Hematopoietic multipotent progenitor cell treated with erythropoietin and hydrocortisone succinate and interleukin-3 and kit ligand, for 17 days (in vitro differentiated cells): Measurements from ENCODE around the gene CSF1.
"Not testable (repeated sequence)": the region's sequence is repeated elsewhere in the genome, so short reads cannot be mapped to it uniquely, and the experiment has no call there.

Source experiments
- DNase-seq: peaks from one replicate; pipeline ENCODE4 v3.0.0-alpha.2; 2015; ENCODE audit warnings: low spot score

The CSF1 gene

DNA sequence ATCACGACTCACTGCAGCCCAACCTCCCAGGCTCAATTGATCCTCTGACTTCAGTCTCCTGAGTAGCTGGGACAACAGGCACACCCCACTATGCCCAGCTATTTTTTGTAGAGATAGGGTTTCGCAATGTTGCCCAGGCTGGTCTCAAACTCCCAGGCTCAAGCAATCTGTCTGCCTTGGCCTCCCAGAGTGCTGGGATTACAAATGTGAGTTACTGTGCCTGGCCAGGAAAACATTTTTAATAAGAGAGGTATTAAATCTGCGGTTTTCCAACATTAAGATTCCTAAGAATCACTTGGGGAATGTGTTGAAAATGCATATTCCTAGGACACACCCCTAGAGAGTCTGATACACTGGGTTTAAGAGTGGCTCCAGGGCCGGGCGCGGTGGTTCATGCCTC lies 8.7 kb downstream of the CSF1 start:
- no peak for DNase-seq

- DNase-seq: not testable (repeated sequence)
Measured at GRCh38 chr1:109920391-109920790, 9.7 kb downstream of the CSF1 start.

- no peak for DNase-seq
Measured at GRCh38 chr1:109922326-109922725, 11.7 kb downstream of the CSF1 start.

DNA sequence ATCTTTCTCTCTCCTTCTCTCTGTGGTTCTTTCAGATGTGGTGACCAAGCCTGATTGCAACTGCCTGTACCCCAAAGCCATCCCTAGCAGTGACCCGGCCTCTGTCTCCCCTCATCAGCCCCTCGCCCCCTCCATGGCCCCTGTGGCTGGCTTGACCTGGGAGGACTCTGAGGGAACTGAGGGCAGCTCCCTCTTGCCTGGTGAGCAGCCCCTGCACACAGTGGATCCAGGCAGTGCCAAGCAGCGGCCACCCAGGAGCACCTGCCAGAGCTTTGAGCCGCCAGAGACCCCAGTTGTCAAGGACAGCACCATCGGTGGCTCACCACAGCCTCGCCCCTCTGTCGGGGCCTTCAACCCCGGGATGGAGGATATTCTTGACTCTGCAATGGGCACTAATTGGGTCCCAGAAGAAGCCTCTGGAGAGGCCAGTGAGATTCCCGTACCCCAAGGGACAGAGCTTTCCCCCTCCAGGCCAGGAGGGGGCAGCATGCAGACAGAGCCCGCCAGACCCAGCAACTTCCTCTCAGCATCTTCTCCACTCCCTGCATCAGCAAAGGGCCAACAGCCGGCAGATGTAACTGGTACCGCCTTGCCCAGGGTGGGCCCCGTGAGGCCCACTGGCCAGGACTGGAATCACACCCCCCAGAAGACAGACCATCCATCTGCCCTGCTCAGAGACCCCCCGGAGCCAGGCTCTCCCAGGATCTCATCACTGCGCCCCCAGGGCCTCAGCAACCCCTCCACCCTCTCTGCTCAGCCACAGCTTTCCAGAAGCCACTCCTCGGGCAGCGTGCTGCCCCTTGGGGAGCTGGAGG lies 12.7 kb downstream of the CSF1 start:
- no peak for DNase-seq

- DNase-seq: no peak
Measured at GRCh38 chr1:109923946-109924275, 13.3 kb downstream of the CSF1 start.

DNA sequence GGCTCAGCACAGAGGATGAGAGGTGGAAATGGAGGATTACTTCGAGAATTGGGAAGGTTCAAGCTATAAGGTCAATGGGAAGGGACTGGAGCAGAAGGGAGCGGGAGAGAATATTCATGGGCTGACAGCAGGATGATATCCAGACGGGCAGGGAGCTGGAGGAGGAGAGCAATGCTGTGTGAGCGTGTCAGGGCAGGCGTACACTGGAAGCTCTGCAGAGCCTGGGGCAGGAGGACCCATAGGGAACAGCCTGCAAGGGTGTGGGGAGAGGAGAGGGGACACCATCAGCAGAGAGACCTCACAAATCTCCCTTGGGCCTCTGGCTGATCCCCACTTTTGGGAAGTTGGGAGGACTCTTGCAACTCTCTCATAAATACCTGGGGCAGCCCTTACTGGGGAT lies 13.7 kb downstream of the CSF1 start:
- no peak for DNase-seq

GRCh38 chr1:109925159-109925990 lies 14.7 kb downstream of the CSF1 start:
- DNase-seq: no peak

DNA sequence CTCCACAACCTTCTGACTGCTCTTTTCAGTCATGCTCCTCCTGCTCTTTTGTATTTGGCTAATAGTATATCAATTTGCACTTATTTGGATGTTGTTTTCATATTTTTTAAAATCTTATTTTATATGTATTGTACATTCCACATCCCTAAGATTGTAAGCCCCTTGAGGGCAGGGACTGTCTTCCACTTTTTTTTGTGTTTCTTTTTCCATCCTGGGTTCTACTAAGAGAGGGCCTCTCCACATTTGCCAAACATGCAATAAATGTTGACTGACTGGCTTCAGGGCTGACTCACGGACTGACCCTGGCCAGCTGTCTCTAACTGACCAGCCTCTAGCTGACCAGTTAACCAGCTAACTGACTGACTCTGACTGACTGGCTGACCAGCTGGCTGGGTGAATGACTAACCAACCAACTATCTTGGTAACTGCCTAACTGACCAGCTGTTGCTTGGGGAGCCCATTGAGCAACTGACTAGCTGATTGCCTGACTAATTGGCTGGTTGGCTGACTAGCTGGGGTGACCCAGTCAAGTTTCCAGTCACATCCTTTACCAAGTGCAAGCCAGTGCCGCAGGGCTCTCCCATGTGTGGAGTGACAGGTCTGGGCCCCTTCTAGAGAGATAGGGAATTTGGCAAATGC lies 16.1 kb downstream of the CSF1 start:
- no peak for DNase-seq

DNA sequence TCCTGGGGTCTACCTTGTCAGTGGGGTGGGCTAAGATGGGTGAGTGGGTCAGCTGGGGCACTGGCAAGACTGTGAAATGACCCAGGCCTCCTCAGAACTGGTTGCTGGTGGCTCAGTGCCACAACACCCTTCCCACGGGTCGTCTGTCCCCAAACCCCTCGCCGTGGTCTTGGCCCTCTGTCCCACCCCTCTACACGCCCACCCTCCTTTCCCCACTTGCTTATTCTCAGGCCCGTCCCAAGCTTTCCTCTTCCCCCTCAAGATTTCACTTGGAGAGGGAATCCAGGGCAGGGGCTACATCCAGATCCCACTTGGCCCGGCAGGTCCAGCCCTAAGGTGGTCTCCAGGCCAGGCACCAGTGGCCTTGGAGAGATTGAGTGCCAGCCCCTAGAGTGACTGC lies 16.7 kb downstream of the CSF1 start:
- DNase-seq: no peak

- no peak for DNase-seq
Measured at GRCh38 chr1:109927911-109928321, 17.3 kb downstream of the CSF1 start.

- no peak for DNase-seq
Measured at GRCh38 chr1:109928591-109929111, 18.0 kb downstream of the CSF1 start.

DNA sequence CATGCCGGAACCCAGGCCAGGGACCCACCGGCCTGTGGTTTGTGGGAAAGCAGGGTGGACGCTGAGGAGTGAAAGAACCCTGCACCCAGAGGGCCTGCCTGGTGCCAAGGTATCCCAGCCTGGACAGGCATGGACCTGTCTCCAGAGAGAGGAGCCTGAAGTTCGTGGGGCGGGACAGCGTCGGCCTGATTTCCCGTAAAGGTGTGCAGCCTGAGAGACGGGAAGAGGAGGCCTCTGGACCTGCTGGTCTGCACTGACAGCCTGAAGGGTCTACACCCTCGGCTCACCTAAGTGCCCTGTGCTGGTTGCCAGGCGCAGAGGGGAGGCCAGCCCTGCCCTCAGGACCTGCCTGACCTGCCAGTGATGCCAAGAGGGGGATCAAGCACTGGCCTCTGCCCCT lies 18.5 kb downstream of the CSF1 start:
- DNase-seq: no peak

GRCh38 chr1:109929588-109930251 lies 19.1 kb downstream of the CSF1 start:
- no peak for DNase-seq

GRCh38 chr1:109930252-109930993 lies 19.8 kb downstream of the CSF1 start:
- no peak for DNase-seq

- no peak for DNase-seq
Measured at GRCh38 chr1:109931189-109931731, 20.6 kb downstream of the CSF1 start.

- no peak for DNase-seq
Measured at GRCh38 chr1:109931911-109932636, 21.4 kb downstream of the CSF1 start.

GRCh38 chr1:109932679-109933078 lies 22.0 kb downstream of the CSF1 start:
- DNase-seq: no peak

DNA sequence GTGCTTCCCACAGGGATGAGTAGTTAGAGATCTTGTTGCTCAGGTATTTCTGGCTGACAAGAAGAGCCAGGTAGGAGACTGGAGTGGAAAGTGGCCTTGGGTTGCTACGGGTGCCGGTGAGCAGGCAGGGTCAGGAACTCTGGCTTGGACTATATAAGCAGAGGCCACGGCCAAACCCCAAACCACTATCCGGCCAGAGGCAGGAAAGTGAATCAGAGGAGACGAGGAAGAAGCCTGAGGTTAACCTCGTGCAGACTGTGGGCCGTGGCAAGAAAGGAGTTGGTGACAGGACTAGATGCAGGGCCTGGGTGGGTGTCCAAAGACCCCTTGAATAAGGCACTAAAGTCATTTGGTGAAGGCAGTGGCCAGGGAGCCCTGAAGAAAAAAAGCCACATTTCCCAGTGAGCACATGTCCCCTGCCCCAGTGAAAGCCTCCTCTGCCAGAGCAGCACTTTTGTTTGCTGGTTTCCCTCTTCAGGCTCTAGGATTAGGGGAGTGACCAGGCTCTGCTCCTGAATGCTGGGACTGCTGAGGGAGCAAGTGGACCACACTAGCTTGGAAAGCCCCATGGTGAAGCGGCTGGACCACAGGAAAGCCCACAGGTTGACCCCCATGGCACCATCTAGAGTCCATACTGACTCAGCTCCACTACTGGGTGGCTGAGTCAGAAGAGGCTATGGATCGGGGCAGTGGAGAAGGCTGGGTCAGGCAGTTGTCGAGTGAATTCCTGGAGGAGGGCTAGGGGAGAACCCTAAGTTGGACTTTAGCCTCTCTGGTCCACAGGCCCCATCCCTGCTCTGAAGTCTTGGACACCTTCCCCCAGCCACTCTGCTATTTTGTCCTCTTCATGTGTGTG lies 23.4 kb downstream of the CSF1 start:
- DNase-seq: no peak

DNA sequence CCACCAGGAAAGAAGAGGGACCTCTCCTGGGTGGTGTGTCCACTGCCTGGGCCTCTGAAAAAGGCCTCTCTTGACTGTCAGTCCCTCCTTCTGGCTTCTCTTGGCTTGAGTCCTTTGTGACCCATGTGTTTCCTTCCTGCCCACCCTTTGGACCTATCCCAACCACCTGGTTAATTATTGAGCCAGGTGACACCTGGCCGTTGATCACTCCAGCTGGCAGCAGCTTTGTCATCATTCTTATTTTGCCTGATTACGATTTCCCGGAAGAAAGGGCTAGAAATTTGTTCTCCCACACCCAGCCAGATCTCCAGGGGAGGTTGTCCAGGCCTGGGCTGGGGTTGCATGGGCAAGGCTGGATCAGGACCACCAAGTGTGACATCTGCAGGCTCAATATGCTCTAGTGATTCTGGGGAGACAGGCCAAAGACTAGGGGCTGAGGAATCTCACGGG lies 24.8 kb downstream of the CSF1 start:
- no peak for DNase-seq
